GM21515 (cell line): ENCODE results near the gene AHDC1.
"Not testable (repeated sequence)": the region's sequence is repeated elsewhere in the genome, so short reads cannot be mapped to it uniquely, and the experiment has no call there.

Experiments
- ATAC-seq: cut with Tn5 transposase; IDR thresholded peaks from one replicate; pipeline ENCODE4 v1.9.1; 2021; ENCODE audit not compliant: unreplicated experiment

AHDC1 gene

DNA sequence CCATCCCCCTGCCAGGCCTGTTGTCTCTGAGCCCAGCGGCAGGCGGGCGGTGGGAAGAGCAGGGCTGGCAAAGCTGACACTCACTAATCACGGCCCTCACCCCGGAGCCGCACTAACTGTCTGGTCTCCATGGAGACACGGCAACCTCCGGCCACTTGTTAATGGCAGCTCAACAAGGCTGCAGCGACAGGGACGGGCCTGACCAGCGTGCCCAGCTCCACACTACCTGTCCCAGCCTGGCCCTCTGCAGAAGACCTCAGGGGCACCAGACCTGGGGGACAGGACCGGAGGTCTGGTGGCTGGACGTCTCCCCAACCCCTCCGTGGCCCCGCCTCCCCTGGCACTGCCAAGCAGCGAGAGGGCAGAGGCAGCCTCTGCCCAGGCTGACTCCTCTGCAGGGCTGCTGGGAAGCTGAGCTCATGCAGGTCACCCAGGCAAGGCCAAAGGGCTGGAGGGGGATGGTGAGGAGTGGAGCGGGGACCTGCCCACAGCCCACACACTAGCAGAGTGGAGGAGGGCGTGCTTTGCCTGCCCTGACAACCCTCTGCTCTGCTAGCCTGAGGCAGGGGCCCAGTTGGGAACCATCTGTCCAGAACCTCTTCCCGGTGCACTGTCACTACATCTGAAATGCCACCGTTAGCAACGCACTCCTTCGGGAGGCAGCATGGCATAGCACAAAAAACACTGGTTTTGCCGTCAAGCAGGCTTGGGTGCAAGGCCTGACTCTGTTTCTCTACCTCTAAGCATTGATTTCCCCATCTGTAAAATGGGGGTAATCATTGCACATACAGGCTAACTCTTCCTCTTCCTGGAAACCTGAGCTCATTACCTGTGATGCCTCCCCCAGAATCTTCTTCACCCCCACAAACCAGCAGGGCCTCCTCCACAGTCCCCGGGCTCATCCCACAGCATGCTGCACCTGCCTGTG lies 84.3 kb downstream of the AHDC1 start:
- no peak for ATAC-seq

DNA sequence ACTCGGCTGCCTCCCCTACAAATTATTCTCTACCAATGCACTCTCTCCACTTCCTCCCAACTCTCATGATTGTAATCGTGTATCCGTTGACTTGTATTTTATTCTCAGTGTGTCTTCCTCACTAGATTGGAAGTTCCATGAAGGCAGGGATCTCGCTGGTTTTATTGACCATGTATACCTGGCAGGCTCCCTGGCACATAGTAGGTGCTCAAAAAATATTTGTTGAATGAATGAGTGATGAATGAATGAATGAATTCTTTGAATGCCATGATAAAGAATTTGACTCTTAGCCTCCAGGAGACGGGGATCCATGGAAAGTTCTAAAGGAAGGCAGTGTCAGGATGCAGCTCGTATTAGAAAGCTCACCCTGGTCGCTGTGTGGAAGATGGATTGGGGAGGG lies 85.1 kb downstream of the AHDC1 start:
- no peak for ATAC-seq

DNA sequence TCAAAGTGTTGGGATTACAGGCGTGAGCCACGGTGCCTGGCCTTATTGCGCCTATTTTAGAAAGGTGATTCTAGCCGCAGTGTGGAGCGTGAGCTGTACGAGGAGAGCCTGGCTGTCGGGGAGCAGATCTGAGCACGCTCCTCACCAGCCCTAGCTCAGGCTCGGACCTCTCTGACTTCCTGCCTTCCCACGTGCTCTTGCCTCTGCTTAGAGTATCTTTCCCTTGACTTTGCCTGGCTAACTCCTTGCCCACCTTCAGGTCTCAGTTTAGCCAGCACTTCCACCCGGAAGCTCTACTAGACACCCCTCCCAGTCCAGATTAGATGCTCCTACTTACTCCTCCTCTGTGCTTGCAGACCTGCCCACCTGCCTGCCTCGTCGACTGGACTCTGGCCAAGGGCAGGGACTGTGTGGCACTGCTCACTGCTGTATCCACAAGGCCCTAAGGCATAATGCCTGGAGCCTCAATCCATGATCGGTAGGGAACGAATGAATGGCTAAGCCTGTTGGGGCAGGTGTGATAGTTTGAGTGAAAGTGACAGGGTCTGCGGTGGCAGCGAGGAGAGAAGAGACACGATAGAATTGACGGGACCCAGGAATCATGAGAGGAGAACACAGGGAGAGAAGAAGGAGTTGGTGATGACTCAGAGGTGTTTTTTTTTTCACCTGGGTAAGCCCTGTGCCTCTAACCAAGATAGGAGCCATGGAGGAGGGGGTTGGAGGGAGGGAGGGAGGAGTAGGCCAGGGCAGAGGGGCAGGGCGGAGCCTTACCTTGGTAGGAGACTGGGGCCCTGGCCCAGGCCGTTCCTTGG lies 85.8 kb downstream of the AHDC1 start:
- no peak for ATAC-seq

DNA sequence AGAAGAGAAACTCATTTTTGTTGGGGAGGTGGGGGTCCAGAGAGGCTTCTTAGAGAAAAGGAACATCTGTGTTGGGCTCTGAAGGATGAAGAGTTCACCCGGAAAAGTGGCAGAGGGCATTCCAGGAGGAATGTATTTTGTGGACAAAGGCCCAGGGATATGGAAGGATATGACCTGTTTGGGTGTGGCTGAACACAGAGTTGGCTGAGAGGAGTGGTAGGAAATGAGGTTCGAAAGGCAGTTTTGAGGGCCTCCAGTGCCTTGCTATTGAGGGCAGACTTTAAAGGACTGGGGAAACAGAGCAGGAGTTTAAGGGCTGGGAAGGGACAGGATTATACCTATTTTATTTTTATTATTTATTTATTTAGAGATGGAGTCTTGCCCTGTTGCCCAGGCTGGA lies 86.6 kb downstream of the AHDC1 start:
- no peak for ATAC-seq

DNA sequence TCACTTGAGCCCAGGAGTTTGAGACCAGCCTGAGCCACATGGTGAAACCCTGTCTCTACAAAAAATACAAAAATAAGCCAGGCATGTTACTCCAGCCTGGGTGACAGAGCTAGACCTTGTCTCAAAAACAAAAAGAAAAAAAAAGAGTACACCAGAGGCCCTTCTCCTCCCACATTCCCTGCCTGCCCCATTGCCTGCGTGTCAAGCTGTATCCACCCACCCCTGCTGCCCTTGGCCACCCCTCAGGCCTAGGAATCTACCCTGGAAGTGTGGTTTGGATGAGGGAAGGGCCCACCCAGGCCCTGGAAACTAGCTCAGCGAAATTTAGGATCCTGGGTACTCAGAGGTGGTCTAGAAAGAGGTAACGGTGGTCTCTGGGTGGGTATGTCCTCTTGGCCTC lies 88.3 kb downstream of the AHDC1 start:
- no peak for ATAC-seq

DNA sequence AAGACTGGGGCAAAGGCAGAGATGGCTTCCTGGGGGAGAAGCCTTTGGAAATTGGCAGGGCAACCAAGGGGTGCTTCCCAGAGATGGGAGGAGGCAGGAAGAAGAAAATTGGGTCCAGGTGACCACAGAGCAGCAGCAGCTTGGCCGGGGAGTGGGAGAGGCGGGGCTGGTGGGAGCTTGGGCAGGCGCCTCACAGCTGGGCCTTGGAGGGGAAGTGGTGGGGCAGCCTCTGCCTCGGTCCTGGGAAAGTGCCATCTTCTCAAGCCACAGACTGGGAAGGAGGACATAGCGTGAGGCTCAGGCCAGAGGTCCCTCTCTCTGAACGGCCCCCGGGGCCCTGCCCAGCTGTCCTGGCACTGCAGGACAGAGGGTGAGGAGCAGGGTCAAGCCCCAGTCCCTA lies 90.0 kb downstream of the AHDC1 start:
- ATAC-seq, result no peak

DNA sequence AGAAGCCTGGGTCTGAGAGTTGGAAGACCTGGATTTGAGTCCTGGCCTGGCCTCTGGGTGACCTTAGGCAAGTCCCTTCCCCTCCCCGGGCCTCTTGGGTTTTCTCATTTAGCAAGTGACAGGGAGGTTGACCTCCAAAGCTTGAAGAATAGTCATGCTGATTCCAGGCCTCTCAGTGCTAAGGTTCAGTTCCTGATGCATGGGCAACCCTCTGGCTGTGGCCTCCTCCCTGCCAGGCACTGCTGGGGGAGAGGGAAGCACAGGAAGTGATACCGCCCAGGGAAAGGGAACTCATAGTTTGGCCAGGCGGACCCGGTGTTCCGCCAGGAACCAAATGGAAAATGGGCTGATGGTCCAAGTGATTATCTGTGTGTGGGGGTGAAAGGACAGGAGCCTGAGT lies 90.4 kb downstream of the AHDC1 start:
- ATAC-seq, result no peak

DNA sequence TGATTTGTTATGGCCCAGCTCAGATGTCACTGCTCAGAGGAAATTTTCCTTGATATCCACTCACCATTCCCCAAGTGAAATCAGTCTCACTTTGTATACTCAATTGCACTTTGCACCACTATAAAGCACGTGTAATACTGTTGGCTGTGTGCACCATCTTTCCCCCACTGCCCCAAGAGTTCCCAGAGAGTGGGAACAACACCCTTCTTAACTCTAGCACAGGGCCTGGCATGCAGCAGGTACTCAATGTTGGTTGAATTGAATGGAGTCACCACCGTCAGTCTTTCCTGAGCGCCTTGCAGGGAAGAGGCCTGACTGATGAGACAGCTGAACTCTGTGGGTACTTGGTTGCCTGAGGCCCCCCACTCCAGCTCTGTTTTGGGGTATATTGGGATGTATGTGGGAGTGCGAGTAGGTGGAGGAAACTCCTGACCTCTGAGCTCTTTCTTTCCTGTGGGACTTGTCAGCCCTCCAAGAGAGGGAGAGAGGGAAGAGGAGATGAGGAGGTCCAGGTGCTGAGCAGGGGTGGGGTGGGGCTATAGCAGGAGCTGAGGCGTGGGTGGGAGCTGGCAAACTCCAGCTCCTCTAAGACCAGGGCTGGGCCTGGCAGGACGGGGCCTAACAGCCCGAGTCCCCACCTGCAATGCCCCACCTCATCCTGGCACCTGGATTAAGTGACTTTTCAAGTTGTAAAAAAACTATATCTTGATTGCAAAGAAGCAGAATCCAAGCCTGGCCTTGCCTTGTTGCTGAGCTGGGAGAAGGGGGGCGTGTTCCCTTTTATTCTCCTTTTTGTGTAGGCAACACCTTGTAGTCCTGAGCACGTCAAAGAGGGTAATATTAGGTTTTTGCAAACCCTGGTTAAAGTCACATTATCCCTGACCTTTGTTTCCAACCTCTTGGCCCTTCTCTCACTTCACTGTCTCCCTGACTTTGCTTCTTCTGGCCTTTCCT lies 94.5 kb downstream of the AHDC1 start:
- ATAC-seq, result no peak

DNA sequence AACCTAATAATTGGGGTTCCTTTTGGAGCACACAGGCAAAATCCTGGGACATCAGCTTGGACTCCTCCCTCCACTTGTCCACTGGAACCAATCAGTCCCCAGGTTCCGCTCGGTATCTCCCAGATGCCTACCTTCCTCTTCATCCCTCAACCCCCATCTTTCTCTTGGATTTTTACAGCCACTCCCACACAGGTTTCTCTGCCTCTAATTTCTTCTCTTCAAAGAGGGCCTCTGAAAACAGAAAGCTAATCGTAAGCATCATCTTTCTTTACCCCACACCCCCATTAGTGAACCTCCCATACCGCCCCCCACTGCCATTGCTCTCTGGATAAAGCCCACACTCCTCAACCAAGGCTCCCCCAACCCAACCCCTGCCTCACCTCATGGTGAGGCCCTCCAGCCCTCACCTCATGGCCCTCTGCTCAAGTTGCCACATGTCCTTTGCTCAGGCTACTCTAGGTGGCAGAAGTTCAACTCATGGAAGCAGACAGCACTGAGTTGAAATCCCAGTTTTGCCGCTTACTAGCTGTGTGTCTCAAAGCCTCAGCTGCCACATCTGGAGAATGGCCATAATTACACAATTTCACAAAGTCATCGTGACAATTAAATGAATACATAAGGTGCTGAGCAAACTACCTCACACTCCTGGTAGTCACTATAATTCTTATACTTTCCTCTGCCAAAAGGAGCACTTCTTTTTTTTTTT lies 95.8 kb downstream of the AHDC1 start:
- ATAC-seq, result no peak

DNA sequence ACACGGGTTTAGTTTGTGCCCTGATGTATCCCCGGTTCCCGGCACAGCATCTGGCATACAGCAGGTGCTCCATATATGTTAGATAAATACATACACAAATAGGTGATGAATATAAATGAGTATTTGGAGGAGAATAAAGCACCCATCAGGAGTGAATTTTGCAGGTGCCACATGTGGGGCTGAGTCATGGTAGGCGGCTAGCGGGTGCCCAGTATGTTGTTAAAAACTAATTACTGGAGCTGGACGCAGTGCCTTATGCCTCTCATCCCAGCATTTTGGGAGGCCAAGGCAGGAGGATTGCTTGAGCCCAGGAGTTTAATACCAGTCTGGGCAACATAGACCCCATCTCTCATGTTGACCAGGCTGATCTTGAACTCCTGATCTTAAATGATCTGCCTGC lies 97.2 kb downstream of the AHDC1 start:
- no peak for ATAC-seq

DNA sequence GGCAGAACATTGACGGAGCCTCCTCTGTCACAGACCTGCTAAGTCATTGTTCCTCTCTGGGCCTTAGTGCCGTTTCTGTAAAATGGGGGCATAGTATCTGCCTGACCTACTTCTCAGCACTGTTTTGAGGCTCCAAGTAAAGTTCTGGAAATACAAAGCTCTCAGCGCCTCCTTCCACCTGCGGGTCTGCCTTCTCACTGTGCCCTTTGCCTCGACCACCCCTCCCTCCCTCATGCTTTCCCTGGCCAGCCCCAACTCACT lies 98.6 kb downstream of the AHDC1 start:
- ATAC-seq, result no peak

DNA sequence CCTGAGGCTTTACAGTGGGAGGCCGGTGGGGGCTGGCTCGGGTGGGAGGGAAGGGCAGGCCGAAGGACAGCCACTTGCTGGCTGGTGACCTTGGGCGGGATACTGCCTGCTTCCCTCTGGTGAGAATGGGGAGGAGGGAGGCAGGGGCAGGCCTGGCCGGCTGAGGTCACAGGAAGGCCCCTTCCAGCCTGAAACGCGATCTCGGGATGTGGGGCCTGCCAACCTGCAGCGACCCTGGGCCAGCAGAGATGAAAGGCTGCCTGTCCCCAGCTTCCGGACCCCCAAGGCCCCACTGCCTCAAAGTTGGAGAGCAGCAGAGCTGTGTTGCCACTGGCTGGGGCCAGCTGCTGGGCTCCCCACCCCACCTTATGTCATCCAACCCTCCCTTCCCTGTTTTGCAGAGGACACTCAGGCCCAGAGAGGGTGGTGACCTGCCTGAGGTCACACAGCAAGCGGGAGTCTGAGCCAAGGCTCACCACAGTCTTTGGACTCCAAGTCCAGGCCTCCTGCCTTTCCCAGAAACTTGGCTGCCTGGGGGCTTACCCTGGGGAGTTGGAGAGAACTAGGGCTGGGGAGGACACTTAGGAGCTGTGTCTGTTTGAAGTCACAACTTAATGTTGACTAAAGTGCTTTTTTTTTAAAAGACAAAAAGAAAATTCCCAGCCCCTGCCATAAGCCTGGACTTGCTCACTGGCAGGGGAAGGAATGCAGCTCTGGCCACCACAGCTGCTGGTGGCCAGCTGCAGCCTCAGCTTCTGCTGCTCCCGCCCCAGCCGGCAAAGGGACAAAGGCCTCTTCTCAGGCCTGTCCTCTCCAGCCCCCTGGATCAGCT lies 99.1 kb downstream of the AHDC1 start:
- no peak for ATAC-seq

DNA sequence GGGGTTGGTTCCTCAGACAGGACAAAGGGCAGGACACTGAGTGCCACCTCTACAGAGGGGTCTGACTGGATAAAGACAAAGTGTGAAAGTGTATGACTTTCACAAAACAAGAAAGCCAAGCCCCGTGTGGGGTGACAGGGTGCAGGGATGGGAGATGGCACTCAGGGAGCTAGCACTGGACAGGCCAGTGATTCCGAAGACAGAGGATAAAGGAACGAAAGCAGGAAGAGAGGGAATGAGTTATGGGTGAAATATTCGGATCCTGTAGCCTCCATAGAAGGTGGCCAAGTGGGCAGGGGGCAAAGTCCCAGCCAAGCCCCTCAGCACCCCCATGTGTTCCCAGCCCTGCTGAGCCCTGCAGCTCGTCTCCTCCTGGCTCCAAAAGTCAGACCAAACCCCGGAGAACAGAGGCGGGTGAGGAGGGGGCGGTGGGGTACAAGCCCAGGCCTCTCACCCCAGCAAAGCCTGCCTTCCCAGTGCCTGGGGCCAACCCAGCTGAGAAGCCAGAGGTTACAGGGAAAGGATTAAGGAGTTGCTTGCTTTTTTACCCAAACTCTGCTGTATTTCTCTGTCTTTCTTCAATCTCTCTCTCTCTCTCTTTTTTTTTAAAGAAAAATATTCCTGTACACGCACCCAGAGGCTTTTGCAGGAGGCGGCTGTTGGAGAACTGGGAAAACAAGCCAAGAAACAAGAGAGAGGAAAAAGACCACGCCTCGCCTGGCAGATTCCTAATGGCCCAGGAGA lies 99.9 kb downstream of the AHDC1 start:
- ATAC-seq, result no peak

DNA sequence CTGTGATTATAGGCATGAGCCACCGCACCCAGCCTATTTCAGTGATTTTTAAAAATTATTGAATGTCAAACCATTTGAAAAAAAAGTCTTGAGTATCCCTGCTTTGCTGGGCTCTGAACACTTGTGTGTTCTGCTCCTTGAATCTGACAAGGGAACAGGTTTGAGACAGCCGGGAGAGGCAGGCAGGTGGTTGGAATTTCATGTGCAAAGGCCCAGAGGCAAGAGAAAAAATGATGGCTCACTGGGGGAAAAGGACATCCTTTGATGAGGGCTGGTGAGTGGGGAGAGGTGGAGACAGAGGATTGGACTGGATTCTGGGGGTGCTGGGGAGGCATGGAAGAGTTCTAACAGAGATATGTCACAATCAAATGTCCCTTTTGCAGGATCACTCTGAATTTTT lies 100.9 kb downstream of the AHDC1 start:
- no peak for ATAC-seq

DNA sequence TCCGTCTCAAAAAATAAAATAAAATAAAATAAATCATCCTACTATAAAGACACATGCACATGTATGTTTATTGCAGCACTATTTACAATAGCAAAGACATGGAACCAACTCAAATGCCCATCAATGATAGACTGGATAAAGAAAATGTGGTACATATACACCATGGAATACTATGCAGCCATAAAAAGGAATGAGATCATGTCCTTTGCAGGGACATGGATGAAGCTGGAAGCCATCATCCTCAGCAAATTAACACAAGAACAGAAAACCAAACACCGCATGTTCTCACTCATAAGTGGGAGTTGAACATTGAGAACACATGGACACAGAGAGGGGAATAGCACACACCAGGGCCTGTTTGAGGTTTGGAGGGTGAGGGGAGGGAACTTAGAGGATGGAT lies 102.8 kb downstream of the AHDC1 start:
- not testable (repeated sequence) for ATAC-seq

DNA sequence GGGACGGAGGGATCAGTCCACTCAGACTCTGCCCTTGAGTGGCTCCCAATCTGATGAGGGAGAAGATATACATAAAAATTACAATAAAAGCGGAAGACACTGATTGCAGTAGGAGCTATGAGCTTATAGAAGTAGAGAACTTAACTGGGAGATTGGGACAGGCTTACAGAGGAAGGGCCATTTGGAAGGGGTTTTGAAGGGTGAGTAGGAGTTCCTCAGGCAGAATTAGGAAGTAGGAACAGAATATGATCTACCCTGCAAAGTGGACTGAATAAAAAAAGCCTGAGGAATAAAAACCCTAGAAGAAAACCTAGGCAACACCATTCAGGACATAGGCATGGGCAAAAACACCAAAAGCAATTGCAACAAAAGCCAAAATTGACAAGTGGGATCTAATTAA lies 104.8 kb downstream of the AHDC1 start:
- ATAC-seq, result no peak

DNA sequence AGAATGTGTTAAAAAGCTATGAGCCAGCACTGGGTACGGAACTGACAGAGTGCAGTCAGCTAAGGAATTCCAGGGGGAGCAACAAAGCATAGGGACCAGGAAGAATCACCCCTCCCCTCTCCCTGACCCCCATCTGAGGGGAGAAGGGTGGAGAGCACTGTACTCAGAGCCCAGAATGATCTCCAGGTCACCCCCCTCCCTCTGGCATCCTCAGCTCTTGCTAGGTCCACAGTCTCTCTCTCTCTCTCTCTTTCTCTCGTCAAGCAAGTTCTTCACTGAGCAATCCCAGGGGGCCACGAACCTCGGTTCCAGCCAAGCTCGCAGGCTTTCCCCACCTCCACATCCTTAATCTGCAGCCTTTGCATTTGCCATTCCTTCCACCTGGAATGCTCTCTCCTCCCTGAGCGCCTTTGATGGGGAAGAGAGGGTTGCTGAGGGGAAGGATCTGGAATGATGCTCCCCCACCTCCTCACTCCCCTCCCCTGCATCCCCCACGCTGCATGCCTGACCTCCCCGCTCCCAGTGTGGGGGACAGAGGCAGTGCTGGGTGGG lies 107.3 kb downstream of the AHDC1 start:
- ATAC-seq, result no peak

DNA sequence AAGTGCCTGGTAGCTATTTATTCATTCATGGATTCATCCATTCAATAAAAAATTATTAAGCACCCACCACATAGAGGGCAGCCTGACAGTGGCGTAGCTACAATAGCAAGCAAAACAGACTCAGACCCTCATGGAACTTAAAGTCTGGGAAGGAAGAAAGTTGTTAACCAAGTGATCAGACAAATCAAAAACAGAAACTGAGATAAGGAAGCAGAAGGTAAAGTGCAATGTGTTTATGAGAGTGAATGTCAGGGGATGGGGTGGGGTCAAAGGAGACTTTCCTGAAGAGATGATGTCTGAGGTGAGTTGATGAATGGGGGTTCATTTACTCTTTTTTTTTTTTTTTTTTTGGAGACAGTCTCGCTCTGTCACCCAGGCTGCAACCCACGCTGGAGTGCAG lies 111.1 kb downstream of the AHDC1 start:
- no peak for ATAC-seq
